Subcutaneous adipose tissue (tissue), 4 donors: ENCODE measurements around the gene PTGDR2. TPM values are rescaled to one million over a fixed set of nuclear protein-coding genes. Genes with fewer than 3 reads are reported as not detected.

Source experiments
- CTCF ChIP-seq: fragments of 450-650 bp; IDR thresholded peaks from one replicate; pipeline ENCODE4 v1.5.1; 2016; ENCODE audit warnings: low read depth, mild to moderate bottlenecking, control low read depth, antibody characterized with exemption, moderate library complexity
- total RNA-seq, 4 donors: library from RNA; depleted of rRNA; stranded (reverse); fragments of >200 nt; gene quantifications; one replicate each; pipeline ENCODE4 v1.1.0, GENCODE V29; 2016

The PTGDR2 gene
- total RNA-seq, 4 donors from 2014 or later, result 0.49 to 1.7 (median 0.66) TPM; not detected in 1

GRCh38 chr11:60831501-60832079 lies 24.2 kb downstream of the PTGDR2 start:
- TF ChIP-seq CTCF, result no peak

GRCh38 chr11:60831143-60831500 lies 24.6 kb downstream of the PTGDR2 start:
- TF ChIP-seq CTCF, result no peak

GRCh38 chr11:60830478-60831142 lies 25.1 kb downstream of the PTGDR2 start:
- TF ChIP-seq CTCF, result no peak

DNA sequence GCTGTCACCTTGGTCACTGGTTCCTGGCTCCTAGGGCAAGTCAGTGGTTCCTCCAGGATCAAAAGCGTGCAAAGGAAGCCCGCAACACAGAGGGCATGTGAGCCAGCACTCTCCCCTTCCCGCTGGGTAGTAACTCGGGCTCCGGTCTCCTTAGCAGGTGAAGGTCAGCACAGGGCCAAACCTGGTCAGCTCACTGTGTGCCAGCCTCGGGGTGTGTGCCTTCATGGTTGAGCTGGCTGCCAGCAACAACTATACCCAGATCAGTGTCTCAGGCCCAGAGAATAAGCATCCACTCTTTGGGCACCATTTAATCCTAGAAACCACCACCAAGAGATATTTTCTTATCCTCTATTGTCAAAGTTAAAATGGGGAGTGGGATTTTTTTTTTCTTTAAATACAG lies 30.0 kb downstream of the PTGDR2 start:
- no peak for TF ChIP-seq CTCF

- TF ChIP-seq CTCF, result no peak
Measured at GRCh38 chr11:60825118-60825517, 30.6 kb downstream of the PTGDR2 start.

GRCh38 chr11:60821827-60822599 lies 33.7 kb downstream of the PTGDR2 start:
- no peak for TF ChIP-seq CTCF

DNA sequence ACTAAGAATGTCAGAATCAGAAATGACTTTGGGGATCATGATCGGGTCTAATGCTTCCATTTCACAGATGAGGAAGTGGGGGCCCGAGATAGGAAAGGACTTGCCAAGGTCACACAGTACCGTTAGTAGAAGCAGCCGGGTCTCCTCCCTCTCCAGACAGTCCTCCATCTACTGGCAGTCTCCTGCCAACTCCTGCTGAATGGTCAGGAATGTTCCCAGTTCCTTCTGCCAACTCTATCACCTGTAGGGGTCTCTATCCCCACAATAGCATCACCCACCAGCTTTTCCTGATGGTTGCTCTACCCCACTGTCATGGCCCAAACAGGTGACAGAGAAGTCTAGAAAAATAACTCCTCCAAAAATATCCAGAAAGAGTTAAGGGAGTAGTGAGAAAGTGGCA lies 37.7 kb downstream of the PTGDR2 start:
- TF ChIP-seq CTCF, result no peak
